ENCODE measurements around the gene PRKN.
"Not testable (repeated sequence)": the region's sequence is repeated elsewhere in the genome, so short reads cannot be mapped to it uniquely, and the experiment has no call there.

PRKN gene

DNA sequence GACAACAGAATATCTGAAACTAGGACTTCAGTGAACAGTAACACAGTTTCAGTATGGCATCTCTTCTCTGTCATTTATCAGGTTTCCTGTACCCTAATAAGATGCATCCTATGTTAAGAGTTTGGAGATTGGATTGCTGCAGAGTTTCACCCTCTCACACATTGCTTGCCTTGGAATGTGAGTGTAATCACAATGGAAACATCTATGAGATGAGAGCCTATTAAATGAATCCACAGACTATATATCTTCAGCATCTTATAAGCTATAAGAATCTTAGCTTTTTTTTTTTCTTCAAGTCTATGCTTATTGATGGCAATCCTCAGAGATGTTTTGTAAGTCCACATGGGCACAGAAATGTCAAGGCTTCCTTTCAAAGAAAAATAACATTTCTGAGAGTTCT, 292.5 kb downstream of the PRKN start:
- DNase-seq, result no peak

DNA sequence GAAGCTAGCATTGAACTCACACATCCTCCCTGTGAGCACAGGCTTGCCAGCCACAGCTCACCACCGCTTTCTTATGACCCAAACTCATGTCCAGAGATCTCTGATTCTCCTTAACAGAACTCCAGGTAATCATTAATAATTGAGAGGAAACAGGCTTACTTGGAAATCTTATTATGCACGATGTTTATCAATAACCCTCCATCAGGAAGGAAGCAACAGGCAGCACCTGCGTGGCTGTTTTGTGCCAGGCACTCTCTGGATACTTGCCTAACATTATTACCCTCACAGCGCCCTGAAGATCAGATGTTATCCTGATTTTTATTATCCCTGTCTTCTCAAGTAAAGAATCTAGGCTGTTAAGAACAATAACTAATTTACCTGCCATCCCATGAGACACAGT, 306.6 kb downstream of the PRKN start:
- no peak for DNase-seq

DNA sequence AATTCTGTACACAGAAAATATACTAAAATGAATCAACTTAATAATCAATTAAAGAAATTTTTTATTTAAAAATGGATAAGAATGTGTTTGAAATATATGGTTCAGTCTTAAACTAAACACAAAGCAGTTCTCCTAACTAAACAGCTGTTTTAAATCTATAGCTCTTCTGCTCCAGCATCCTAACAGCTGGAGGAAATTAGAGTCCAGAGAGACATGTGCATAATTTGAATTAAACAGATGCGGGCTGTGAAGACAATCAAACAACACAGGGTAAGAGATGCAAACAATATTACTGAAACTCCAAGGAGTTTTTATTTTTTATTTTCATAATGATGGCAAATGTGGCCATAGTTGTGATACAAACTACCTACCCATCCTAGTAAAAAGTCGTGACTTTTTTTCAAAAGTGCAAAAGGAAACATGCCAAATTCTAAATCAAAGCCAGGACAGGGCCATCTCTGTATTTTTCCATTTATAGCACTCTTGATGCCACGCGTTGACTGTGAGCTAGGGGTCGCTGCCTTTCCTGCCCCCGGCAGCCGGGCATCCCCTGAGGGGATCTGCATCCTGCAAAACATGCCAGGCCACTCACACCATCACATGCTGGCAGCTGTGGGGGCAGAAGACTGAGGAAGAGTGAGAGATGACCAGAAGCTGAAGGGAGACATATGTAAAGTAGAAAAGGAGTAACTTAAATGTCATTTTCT, 310.6 kb downstream of the PRKN start:
- no peak for DNase-seq

DNA sequence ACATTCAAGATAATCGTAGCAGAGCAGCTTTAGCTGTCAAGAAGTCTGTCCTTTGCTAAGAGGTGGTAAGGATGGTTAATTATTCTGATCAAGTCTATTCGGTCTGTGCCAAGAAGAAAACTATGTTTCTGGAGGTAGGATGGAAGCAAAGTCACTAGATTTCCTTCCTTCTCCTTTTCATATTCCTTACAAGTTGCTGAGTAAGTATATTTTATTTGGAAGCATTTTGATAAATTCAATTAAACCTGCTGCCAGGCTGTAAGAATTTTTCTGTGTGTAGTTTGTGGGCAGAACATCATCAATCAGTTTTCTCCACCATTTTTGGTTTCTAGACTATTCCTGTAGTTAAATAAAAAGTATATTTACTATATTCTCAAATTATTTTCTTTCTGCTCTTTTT, 311.3 kb downstream of the PRKN start:
- no peak for DNase-seq

DNA sequence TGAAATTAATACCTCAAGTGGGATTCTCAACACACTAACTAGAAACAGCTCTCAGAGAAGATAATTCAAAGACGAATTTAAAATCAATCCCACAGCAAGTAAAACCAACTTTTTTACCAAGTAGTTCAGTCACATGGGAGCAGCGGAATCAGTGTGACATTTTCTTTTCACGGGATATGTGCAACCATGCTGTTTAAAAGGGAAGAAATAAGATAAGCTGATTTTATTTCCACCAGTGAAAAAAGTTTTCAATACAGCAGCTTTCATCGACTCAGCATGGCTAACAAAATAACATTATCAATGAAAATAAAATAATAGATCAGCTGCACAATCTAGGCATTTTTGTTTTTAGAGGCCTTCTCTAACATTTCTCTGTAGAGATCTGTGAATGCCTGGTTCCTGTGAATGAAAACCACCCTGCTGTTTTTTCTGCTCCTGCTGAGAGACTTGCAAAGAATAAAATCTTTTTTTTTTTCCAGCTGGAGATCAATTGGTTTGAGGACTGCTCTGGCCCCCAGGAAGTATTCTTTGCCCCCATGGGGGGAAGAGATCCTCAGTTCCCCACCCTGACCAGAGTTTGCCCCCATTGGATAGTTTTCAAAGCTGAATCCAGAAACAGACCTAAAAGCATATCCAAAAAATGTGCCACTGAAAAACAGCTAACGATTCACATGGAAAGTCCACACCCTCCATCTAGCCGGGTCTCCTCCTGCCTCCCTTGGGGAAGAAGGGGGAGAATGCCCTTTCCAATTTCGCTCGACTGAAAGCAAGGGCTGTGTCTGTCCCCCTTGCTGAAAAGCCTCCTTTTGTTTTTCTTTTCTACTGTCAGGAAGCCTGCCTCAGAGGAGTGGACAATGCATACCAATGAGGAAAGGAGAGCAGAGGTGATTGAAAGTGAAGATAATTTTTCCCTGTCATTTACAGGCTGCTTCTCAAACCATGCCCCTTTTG, 317.6 kb downstream of the PRKN start:
- no peak for DNase-seq

DNA sequence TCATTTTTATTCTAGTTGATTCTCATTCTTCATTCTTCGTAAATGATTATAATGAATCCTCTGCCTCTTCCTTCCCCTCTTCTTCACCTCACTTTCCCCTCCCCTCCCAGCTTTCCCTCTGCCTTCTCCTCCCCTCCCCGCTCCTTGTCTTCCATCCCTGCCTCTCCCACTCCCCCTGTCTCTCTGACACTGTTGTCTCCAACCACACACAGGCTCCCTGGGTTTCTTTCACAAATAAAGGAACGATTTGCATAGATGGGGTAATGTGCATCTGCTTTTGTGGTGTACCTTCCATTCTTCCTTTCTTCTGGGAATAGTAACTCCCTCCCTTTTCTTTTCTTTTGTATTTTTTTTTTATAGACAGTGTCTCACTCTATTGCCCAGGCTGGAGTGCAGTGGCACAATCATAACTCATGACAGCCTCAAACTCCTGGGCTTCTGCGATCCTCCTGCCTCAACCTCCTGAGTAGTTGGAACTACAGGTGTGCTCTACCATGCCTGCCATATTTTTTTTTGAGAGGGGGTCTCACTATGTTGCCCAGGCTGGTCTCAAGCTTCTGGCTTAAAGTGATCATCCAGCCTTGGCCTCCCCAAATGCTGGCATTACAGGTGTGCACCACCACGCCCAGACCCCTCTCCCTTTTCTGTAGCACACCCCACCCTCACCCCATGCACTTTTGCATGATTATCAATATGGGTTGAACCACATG, 318.6 kb downstream of the PRKN start:
- DNase-seq, result no peak

DNA sequence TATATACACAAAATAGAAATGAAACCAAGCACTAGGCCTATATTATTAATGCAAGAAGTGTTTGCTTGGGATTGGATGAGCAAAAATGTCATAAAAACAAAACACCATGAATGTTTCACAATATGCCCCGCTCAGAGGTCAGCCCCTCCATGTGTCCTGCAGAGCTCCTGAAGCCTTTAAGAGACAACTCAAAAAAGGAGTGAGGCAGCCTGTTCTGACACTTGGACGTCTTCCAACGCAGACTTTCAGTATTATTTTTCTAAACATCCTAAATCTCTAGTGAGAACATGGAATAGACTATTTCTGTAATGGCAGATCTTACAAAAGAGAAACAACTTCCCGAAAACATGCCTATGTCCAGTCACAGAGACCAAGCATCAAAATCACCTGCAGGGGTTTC, 322.6 kb downstream of the PRKN start:
- no peak for DNase-seq

DNA sequence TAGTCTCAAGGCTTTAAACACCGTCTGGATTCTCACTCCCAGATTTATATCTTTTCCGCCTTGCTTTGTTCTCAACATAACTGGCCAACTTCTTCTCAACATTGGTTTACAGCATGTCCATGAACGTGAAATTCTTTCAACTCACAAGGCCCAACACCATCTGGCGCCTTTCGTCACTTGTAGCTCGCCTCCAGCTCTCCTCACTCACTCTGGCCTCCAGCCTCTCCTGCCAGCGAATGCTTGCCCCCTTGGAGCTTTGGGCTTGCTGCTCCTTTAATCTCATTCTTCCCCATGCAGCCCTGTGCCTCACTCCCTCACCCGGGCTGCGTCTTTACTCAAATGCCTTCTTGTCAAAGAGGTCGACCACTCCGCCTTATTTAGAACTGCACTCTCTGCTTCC, 324.5 kb downstream of the PRKN start:
- no peak for DNase-seq

DNA sequence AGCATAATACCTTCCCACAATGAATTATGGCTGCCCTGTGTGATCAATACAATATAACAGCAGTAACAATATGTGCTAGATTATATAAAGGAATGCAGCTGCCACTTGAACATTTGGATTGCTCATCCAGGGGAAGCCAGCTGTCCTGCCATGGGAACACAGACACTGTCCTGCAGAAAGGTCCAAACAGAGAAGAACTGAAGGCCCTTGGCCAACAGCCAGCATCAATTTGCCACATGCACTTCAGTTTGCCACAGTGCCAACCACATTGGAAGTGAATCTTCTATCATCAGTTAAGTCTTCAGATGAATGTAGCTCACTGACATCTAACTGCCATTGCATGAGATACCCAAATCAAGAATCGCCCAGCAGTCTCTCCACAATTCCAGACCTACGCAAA, 332.4 kb downstream of the PRKN start:
- no peak for DNase-seq

DNA sequence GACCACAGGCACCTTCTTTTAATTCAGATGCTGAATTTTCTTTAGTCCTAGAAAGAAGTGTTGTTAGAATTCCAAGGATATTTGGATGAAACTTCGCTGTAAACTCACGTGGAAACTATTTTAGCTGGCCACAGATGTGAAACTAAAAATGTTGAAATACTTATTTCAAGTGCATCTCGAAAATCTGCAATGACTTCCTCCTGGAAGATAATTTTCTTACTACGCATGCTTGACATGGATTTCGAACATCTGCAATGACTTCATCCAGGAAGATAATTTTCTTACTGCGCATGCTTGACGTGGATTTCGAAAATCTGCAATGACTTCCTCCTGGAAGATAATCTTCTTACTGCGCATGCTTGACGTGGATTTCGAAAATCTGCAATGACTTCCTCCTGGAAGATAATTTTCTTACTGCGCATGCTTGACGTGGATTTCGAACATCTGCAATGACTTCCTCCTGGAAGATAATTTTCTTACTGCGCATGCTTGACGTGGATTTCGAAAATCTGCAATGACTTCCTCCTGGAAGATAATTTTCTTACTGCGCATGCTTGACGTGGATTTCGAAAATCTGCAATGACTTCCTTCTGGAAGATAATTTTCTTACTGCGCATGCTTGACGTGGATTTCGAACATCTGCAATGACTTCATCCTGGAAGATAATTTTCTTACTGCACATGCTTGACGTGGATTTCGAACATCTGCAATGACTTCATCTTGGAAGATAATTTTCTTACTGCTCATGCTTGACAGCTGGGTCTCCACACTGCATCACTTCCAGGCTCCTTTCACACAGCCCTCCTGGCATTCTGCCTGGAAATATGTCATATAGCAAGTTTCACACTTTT, 336.4 kb downstream of the PRKN start:
- not testable (repeated sequence) for DNase-seq

DNA sequence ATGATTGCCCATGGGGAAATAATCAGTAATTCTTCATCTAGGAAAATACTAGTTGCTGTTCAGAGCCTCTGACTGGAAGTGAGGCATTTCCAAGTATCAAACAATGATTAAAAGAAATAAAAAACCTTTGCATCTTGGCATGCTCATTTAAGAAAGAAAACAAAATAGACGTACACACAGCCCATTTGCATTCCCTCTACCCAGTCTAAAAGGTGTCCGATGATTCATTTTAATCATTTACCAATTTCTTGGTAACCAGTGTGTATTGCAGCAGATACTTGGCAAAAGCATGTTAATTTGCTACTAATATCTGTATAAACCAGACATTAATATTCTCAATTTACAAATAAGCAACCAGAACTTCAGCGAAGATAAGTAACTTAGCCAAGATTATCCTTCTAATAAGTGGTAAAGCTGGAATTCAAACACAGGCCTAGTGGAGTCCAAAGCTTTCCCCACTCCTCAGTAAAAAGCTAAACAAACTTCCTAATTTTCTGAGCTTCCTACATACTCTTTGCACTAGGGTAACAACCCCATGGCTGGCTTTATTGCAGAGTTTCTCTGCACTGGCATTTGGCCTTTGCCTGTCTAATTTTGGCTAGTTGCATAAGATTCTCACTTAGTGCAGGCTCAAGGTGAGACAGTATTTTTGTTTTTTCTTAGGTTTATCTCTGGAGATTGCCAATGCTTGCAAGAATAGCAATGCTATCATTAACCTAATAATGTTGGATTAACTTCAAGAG, 338.1 kb downstream of the PRKN start:
- no peak for DNase-seq

DNA sequence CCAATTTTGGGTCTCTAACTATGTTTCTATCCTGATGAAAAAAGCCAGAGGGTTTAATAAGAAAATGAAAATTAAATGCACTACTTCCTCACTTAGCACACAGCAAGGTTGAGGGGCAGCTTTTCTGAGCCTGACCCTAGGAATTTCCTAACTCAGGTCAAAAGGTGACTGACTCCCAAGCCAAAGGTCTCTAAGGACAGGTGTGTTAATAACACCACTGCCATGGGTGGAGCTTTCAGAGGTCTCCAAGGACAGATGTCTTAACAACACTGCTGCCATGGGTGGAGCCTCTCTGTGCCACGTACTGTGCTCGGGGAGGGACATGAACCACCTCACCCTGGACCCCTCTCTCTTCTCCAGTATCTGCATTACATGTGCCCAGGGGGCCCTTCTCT, 339.2 kb downstream of the PRKN start:
- no peak for DNase-seq

DNA sequence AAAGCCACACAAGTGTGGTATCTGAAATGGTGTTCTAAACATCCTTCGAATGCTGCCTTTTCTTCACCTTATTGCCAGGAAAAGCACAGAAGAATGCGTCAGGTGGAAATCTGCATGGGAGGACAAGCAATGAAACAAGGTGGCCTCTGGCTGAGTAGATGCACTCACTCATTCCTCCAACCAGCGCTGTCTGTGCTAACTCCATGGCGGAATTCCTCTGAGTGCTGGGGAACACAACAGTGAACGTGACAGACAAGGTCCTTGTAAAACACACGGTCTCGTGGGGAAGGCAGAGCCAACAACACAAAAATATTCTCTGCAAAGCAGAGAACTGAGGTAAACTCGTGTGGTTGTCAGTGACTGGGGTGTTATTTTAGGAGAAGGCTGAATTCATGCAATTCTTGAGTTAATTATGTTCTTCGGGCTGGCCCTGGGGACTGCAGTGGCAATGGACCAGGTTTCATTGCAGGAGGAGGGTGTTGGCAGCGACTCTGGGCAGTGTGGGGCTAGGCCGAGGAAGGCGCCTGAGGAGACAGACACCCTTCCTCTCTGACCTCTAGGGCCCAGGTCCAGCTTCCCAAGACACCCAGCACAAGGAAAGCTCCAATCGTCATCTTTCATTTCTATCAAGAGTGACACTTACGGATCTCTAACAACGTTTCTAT, 339.7 kb downstream of the PRKN start:
- DNase-seq, result no peak

DNA sequence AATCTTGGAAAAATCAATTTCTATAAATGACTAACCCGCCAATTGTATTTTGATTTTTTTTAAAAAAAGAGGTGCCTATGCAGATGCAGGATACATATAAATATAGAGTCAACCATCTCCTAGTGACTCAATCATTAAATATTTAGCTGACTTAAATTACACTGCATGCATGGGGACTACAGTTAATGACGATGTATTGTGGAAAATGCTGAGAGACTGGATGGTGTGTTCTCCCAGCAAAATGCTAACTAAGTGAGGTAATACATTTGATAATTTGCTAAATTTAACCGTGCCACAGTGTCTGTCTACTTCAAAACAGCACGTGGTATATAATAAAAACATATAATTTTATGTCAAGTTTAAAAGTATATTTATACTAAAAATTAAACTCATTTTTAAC, 341.6 kb downstream of the PRKN start:
- no peak for DNase-seq

DNA sequence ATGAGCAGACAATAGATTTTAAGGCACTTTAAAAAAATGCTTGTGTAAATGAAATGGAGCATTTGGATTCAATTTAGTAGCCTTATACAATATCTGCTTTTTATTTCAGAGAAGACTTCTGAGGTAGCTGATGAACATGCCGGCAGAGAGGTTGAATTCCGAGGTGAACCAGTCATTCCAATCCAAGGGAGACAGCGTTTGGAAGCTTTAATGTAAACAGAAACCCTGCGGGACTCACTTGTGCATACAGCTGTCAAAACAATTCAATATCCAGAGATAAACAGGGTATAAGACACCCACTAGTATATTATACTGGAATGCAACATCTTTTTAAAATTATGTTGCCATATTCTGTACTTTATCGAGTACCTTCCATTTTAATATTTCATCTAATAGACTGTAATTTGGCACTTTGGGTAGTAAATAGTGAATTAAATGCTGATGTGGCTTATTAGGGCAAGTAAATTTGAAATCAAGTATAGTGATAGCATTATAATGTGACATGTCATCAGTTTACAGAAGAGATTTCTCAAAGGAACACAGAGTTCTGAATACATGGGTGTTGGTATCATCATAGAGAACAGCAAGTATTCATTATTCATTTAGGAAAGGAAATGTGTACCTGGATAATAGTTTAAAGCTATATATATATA, 347.7 kb downstream of the PRKN start:
- no peak for DNase-seq

DNA sequence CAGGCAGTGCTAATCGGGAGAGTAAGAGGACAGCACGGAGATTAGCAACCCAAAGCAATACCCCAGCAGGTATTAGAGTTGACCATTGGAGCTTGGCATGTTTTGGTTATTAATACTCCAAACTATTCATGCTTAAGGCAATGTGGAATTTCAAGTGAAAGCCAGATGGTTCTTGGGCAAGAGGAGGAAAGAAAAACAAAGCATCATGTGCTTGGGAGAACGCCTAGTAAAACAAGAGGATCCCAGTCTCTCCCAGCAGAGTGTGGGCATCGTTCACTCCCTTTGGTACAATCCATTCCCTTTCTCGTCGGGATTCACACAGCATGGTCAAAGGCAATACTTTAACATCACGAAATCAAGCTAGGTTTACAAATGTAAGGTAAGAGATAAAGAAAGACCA, 349.8 kb downstream of the PRKN start:
- no peak for DNase-seq

DNA sequence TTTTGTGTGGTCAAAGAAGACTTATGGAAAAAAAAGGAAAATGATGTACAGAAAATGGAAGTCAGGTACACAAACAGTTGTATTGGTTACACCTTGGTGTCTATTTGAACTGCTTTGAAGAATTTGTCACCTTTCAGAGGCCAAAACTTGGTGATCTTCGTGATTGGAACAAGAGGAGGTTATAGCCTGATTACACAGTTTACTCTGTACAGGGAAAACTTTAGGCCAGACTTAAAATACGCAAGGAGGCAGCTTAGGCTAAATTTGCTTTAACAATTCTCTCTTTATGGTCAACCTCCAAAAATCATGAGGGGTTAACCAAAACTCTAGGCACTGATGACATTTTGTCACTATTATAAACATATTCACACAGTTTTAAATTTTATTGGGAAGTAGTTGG, 353.7 kb downstream of the PRKN start:
- no peak for DNase-seq

DNA sequence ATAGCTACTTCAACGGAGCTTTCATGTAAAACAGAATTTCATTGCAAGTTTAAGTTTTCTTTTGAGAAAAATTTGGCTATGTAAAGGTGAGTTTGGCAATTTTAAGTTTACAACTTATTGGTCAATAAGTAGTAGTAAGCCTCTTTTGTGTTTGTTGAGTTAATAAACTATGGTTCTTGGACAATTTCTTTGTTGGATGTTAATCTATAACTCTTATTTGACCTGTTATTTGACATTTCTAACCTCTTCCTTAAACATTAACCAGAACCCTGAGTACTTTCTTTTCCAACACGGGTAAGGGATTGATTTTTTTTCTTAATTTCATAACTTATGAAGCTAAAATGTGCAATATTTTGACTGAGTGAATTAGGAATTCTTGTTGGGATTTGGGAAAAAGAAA, 354.4 kb downstream of the PRKN start:
- no peak for DNase-seq

DNA sequence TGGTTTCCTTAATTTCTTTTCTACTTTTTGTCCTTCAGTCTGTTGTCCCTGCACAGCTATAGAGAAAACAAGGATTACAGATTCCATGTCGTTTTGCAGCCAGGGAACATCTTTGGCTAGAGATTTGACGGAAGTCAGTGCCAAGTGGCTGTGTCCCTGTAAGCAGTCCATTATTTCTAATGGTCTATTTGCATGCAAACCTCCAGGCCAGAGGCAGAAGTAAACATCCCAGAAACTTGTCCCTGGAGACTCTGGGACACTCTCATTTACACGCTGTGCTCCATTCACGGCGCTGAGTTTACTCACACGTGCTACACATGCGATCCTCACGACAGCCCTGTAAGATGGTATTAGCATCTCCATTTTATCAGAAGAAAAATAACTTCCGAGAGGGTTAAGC, 355.5 kb downstream of the PRKN start:
- no peak for DNase-seq

DNA sequence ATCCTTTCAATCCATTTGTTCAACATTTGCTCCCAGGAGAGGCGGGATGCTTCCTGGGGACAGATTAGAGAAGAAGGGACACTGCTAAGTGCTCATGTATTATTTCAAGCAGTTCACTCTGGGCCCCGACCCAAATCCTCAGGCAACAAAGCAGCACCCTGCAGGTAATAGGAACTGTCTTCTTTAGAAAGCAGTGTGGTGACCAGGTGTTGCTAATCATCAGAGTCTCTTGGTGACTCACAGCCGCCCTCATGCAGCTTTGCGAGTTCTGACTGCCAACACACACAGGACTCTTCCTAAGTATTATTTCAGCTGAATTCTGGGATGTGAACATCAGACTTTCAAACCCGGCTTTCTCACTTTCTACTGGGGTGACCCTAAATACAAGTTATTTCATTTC, 356.4 kb downstream of the PRKN start:
- no peak for DNase-seq

DNA sequence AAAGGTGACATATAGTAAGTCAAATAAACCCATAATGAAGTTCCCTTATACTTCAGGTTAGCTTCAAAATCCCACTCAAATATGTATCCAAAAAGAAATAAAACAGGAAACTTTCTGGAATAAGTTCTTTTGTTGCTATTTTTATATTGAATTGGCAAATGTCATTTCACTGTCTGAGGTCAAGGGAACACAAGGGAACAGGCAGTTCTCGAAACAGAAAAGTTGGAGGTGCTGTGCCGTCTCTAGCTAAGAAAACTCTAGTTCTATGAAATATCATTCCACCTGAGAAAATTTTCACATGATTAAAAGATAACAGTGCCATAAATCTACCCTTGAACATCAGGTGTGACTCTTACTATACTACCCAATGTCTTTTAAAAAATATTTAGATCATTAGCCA, 358.5 kb downstream of the PRKN start:
- DNase-seq, result no peak
